A172 (cell line): ENCODE measurements around the gene FBXW7. TPM values are rescaled to one million over a fixed set of nuclear protein-coding genes. Genes with fewer than 3 reads are reported as not detected.

Experiments used
- DNase-seq: peaks from one replicate; pipeline ENCODE4 v3.0.0-alpha.2; 2015; ENCODE audit warnings: low spot score
- total RNA-seq: library from RNA; depleted of rRNA; stranded (reverse); fragments of >200 nt; shearing (Covaris generic); gene quantifications from 2 replicates; pipeline ENCODE4 v1.2.3, GENCODE V29; 2014

The FBXW7 gene
- total RNA-seq, 1 experiment from 2014 or later, result 14.2 TPM

DNA sequence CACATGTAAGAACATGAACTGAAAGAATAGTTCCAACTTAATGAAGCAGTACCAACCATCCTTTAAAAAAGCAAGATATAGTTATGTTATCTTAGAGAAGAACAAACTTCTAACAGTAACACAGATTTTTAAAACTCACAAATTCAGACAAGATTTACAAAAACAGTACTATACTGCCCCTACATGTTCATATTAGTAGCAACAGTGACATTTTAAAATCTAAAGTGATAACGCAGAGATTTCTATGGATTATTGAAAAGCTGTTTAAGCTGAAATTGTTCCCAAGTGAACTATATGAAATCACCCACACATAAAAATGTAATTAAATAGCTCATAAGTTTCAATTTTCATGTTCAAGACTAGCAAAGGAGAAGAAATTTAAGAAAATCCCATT, 166.0 kb downstream of the FBXW7 start:
- no peak for DNase-seq

DNA sequence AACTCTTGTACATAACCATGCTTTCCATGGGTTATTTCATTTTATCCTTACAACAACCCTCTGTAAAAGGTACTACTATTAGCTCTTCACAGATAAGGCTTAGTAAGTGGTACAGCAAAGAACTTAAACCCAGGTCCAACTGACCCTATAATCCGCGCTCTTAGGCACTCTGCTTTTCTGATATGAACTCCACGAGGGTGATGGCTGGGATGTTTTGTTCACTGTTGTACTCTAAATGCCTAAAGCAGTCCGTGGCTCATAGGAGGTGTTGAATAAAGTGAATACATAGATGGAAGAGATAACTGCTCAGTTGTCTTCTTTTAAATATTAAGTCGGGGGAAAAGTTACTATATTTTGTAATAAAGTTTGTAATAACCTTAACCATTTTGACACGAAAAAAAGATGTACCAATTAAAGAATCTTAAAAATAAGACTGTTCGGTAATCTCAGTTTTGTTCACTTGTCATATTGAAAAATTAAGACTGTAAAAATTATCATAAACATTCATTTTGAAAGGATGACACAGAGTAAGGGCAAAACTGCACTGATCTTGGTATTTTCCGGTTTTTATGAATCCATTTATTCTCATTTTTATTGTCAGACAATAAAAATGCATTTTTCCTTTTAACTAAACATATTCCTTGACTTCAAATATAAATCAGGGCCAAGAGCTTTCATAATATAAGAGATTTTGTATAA, 166.5 kb downstream of the FBXW7 start:
- no peak for DNase-seq

DNA sequence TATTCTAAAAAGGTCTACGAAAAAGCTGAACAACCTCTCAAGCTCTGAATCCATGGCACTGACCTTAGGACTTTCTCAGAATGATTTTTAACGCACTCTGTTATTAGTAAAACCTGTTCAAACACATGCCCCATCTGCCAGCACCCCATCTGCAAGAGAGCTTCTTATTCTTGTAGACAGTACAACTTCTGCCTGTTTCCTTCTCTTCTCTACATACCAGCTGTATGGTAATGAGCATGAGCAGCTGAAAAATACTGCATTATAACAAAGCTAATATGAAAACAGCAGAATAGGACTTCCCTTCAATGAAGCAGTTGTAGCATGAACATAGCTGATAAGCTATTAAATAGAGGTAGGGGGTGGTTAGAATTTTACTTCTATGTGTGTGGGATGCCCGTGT, 167.9 kb downstream of the FBXW7 start:
- no peak for DNase-seq

DNA sequence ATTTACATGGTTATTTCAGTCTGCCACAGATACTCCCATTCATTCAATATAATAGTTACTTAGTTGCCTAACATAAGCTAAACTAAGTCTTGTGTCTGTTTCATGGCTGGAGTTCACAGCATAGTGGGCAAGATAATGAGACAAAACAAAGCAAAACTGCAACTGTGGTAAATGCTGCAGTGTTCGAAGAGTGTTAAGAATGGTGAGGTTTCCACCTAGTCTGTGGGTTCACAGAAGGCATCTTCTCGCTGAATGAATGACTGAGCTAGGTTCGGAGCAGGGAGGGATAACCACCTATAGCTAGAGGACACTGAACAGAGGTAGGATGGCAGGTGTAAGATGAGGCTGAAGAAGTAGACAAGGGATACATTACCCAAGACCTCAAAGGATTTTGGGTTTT, 171.0 kb downstream of the FBXW7 start:
- no peak for DNase-seq

DNA sequence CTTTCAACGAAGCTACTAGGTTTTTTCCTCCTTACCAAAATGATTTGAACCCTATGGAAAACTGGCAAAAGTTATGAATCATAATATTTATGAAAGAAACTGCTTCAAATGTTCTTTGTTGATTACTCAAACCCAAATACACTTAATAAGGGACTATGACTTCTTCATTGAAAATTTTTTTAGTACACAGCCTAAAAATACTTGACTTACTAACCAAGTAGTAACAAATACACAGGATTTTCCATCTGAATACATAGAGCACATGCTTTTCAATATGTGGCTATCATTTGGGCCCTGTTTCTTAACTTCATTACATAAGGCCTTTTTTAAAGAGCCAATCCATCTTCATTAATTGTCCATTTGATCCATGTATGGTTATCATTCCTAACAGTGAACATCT, 171.5 kb downstream of the FBXW7 start:
- DNase-seq, result no peak

DNA sequence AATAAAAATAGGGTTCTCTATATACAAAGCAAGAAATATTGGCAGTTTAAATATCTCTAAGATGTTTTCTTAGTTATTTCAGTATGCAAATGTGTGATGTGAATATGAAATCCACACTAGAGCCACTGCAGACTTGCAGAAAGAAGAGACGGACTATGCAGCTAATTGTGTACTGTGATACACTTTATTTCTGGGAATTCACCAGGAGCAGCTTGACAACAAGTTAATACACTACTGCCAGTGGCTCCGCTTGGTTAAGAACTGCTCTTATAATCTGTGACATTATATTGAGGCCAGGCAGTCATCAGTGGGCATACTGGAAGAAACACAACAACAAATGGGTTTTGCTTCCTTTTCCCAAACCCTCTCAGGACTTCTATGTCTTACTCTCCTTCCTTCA, 172.0 kb downstream of the FBXW7 start:
- DNase-seq, result no peak

DNA sequence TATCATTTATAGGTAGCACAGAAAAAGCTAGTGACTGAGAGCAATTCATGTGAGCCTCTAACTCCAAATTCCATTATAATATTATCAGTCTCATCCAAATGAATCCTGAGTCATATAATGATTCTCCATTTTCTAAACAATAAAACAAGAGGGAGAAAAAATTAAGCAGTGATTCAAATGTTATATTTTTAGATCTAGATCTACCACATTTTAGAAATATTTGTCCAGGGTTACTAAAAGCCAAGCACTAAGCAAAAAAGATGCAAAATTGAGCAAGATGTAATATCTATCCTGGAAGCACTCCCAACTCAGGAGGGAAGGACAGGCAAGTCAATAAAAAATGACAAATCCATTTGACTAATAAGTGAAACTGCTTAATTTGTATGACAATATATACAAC, 172.8 kb downstream of the FBXW7 start:
- DNase-seq, result no peak

DNA sequence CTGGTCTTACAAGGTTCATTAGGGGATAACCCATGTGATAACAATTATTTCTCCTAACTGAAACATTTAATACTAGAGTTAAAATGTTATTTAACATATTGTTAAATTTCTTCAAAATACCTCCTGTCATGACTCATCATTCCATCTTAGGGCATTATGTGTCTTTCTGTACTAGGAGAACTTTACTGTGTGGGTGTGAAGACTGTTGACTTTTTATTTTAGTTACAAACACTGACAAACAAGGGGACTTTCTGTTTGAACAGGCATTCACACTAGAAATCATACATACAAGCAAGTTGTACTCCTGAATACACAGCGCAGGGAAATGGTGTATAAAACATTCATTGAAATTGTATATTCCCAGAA, 175.9 kb downstream of the FBXW7 start:
- no peak for DNase-seq

DNA sequence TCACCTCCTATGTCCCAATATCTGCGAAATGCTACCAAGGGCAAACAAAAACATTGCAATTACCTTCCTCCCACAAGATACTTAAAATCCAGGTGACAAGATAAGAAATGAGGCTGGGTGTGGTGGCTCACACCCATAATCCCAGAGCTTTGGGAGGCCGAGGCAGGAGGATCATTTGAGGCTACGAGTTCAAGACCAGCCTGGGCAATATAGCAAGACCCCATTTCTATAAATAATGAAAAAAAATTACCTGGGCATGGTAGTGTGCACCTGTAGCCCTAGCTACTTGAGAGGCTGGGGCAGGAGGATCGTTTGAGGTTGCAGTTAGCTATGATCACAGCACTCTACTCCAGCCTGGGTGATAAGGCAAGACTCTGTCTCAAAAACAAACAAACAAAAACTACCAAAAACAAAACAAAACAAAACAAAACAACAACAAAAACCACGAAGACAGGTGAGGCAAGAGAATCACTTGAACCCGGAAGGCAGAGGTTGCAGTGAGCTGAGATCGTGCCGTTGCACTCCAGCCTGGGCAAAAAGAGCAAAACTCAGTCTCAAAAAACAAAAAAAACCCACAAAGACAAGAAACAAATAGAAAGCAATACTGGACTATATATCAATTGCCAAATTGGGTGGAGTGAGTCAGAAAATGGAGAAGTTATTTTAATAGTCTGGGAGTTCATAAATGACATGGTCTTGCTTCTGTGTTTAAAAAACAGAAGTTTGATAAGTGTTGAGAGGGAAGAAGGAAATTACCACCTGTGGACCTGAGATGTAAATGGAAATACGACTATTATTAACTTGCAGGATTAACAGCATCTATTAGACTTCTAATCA, 176.5 kb downstream of the FBXW7 start:
- no peak for DNase-seq

DNA sequence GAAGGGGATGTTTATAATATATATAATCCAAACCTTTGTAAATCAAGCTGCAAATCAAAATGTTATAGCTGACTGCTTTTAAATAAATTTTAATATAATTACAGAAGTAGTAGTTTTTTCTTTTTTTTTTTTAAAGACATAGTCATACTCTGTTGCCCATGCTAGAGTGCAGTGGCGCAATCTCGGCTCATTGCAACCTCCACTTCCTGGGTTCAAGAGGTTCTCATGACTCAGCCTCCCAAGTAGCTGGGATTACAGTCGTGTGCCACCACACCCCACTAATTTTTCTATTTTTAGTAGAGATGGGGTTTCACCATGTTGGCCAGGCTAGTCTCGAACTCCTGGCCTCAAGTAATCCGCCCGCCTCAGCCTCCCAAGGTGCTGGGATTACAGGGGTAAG, 178.7 kb downstream of the FBXW7 start:
- DNase-seq, result peak; percentile 14

DNA sequence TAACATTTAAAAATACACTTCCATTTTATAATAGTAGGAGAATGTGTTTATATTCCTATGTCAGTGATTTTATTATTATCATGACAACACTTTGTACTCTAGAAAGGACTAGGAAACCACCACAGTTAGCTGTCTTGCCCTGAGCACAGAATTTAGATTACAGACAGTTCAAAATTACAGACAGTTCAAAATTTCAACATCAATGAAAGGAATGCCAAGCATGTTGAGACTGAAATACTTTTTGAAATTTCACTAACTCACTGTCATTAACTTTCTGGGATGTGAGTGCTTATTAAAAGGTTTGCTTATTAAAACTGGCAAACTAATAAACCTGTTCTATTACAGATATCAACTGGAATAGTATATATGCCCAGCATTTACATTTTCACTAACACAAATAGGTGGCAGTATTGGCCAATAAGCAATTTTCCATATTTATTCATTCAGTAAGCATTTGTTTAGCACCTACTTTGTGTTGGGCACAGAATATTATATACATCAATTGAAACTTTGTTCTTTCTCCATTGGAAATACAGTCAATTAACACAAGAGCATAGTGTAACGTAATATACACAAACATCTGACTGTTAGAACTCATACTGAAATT, 179.4 kb downstream of the FBXW7 start:
- no peak for DNase-seq

DNA sequence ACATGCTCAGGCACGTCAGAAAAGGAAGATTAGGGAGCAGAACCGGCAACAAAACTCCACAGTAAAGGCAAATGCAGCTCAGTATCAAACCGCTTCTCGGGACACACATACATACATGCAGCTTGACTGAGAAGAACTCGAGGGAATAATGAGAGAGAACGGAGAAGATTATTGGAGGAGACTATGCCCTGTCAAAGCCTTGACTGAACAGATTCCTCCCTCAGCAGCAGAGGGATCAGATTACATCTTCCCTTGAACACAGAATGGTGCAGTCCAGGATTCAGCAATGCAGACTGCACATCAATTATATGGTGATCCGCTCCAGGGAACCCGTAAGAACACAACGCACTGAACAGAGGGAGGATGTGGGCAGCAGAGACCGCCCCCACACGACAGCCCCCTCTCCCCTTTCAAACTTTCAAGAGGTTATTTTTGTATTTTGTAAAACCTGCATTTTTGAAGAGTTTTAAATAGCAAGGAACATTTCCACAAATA, 183.2 kb downstream of the FBXW7 start:
- DNase-seq, result peak; percentile 94

DNA sequence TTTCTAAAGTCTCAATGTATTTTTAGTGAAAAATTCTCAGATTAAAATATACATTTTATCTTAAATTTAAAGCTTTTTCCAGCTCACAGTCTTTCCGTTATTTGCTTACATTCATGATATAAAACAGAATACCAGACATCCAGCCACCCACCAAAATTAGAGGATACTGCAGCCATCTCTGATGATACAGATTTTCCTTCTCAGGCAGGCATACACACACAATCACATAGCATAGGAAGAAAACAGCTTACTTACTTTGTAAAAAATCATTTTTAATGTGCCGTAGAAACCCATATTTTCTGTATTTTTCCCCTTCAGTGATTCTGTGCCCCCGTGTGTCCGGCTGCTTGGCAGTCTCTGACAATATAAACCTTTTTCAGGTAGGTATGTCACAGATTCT, 183.7 kb downstream of the FBXW7 start:
- no peak for DNase-seq

DNA sequence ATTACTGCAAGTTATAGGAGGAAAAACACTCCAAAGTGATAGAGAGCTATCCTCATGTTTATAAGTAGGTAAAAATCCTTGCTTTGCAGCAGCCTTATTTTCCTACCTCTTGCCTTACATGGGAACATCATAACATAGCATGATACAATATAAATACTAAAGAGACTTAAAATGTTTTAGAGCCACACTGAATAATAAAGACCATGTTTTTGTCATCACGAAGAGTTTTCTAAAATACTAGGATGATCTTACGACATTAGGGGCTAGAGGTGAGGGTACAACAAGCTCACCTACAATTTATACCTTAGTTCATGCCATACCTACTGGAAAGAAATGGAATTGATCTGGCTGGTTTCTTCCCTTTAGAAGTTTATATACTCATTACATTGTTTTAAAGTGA, 184.8 kb downstream of the FBXW7 start:
- no peak for DNase-seq

DNA sequence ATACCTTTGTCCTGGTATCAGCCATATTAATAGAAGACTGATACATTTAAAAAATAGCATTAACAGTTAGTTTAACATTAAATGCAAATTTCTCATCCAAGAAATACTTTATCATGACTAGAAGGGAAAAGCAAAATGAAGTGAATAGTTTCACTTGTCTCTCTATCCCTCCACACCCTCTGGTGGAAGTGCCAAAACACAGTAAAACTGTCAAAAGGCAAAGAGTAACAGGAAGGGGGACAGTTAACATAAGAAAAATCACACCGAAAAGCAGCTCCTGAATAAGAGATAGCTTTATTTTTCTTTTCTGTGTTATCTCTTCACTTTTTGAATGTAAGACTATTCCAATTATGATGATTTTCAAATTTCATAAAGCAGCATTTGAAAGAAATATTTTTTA, 187.2 kb downstream of the FBXW7 start:
- DNase-seq, result no peak

DNA sequence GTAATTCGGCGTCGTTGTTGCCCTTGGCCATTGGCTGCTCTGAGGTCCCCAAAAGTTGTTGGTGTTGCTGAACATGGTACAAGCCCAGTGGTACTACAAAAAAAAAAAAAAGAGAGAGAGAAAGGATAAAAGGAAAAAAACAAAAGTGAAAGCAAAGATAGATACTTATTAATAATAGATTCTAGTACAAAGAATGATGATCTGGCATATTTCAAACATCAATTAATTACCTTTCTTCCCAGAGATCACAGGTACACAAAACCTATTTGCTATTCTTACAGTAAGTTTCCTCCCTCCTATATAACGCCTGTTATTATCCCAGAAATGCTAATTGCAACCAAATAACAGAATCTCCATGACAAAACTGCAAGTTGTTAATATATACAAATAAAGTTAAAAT, 188.9 kb downstream of the FBXW7 start:
- no peak for DNase-seq

DNA sequence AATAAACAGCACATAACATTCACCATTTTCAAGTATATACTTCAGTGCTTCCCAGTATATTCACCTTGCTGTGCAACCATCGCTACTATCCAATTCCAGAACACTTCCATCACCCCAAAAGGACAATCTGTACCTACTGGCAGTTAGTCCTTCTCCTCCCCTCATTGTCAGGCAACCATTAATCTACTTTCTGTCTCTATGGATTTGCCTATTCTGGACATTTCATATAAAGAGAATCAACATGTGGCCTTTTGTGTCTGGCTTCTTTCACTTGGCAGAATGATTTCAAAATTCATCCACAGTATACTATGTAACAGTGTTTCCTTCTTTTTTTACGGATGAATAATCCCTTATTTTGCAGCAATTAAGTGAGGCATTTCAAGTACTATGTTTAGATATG, 189.4 kb downstream of the FBXW7 start:
- no peak for DNase-seq

DNA sequence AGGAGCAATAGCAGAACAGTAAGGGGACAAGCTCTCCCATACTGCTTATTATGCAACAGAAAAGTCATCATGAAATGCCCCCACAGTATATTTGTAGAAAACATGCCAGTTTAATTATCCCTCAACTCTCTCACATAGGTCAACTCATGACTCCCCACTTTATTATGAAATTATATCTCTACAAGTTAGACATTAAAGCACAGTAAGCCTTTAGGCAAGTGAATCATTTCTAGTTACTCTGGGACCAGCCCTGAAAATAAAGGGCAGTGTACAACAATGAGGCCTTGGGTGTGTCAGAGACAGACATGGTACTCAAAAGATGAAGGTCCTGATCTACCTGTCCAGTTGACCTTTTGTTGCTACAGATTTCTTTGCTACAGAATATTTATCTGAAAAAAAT, 191.9 kb downstream of the FBXW7 start:
- DNase-seq, result no peak

DNA sequence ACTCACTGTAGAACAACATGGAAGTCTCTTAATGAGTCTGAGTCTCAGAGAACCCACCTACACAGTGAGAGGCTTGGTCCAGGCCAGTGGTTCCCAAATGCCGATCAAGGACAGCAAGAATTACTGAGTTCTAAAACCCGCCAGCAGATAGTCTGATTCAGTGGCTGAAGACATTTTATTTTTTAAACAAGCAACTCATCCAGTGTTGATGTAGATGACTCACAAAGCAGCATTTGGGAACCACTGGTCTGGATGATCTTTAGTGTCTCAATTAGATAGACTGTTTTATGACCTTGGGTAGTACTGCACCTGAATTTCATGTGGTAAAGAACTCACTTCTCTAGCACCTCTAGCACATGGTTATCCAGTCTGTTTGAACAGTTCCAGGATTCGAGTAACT, 193.6 kb downstream of the FBXW7 start:
- peak; percentile 32 for DNase-seq

DNA sequence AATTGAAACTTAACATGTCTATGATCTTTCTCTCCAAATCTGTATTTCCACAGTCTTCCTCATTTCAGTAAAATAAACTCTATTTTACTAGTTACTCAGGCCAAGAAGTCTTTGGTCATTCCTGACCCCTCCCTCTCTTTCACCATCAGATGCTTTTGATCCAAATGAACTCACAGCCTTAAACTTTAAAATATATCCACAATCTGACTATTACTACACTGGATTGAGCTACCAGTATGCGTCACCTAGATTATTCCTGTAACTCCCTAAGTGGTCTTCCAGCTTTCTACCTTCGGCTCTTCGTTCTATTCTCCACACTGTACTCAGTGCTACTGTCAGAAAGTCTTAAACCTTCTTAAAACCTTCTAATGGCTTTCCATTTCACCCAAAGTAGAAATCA, 195.1 kb downstream of the FBXW7 start:
- DNase-seq, result no peak

DNA sequence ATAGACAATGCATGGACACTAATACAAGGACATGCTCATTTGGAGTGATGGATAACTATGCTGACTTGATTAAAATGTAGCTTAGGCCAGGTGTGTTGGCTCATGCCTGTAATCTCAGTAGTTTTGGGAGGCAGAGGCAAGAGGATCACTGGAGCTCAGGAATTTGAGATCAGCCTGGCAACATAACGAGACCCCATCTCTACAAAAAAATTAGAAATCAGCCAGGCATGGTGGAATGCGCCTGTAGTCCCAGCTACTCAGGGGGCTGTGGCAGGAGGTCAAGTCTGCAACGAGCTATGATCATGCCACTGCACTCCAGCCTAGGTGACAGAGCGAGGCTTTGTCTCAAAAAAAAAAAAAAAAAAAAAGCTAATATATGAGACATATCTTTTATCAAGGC, 196.3 kb downstream of the FBXW7 start:
- DNase-seq, result no peak

DNA sequence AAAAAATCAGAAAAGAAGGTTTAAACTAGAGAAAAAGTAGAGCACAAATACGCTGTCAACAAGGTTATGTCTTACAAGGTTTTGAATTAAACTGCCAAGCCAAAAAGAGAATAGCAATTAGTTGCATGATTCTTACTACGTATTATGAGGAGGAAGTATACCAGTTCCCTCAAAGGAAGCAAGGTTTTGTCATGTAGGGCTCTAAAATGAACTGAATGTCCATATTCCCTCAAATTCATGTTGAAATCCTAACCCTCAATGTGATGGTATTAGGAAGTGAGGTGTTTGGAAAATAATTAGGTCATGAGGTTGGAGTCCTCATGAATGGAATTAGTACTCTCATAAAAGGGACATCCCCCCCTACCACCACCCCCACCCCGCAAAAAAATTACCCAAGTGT, 201.0 kb downstream of the FBXW7 start:
- no peak for DNase-seq

DNA sequence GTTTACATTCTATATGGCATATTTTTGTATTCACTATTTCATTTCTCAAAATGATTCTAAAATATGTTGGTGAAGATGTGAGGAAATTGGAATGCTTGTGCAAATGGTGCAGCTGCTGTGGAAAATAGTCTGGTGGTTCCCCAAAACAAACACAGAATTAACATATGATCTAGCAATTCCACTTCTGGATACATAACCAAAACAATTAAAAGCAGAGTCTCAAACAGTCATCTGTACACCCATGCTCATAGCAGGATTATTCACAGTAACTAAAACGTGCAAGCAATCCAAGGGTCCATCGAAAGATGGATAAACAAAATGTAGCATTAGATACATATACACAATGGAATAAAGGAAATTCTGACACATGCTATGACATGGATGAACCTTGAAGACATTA, 204.8 kb downstream of the FBXW7 start:
- no peak for DNase-seq
